Bronchial epithelial cell (primary cell): ENCODE measurements around the gene SLC26A4. TPM values are rescaled to one million over a fixed set of nuclear protein-coding genes. Genes with fewer than 3 reads are reported as not detected.
"Not testable (repeated sequence)": the region's sequence is repeated elsewhere in the genome, so short reads cannot be mapped to it uniquely, and the experiment has no call there.

Experiments
- DNase-seq: peaks from one replicate; pipeline ENCODE4 v3.0.0-alpha.2; 2010; ENCODE audit warnings: low read depth
- FAIRE-seq: peaks from 2 replicates; lab custom pipeline; 2011; peaks lifted over from hg19 to GRCh38; lab: Jason Lieb, UNC
- H3K27me3 ChIP-seq: 2 replicates; pipeline ENCODE4 v1.5.1; 2011; ENCODE audit warnings: low read length; ENCODE audit not compliant: control insufficient read depth, insufficient read depth
- H3K36me3 ChIP-seq: 2 replicates; pipeline ENCODE4 v1.5.1; 2011; ENCODE audit warnings: low read length; ENCODE audit not compliant: control insufficient read depth, insufficient read depth
- H3K4me3 ChIP-seq: 2 replicates; pipeline ENCODE4 v1.5.1; 2011; ENCODE audit warnings: mild to moderate bottlenecking, low read depth, low read length, control low read depth
- total RNA-seq: library from RNA; depleted of rRNA; stranded (reverse); fragments of >200 nt; gene quantifications from 2 replicates; pipeline ENCODE4 v1.2.1, GENCODE V29; 2014
- TF ChIP-seq, protein P1 (sequence below): IDR thresholded peaks from 2 replicates; pipeline ENCODE4 v1.5.1; 2011; ENCODE audit warnings: mild to moderate bottlenecking, moderate library complexity, low read length, control low read depth, inconsistent platforms; ENCODE audit not compliant: insufficient read depth, severe bottlenecking

The SLC26A4 gene
- total RNA-seq, 1 donor from 2014 or later = 0.53 TPM

DNA sequence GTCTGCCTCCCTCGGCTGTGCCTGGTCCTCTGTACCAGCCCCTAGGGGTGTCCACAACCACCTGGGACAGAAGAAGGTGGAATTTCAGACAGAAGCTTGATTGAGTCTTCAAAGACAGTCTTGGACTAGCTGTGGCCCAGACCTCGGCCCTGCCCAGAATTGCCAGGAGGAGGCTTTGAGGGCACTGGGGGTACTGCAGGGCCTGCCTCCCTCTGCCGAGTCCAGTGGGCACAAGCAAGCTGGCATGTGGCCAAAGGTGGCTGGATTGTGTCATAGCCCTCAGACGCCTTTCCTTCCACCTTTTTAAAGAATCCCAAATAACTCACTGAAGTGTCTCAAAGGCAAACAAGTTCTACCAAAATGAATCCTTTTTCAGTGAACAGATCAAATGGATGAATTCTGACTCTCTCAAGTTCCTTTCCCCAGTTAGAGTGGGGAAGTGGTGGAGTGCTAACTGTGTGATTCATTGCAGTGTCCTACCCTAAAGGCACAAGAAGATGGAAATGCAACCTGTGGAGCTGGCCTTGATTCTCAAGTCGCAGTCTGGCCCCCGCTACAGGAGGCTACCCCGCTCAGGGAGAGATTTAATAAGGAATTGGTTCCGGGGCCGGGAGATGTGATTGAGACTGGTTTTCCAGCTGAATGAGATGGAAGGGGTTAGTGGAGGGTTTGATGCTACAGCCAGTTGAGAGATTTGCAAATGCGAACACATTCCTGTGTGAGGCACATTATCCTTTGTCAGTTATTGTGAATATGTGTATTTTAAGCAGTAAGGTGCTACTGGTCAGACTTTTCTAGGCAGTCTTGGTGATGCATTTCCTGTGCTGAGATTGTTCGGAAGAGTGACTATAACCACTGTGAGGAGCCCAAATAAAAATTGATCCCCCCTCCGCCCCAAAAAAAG is 28.8 kb upstream of the SLC26A4 start:
- no peak for DNase-seq

GRCh38 chr7:107632492-107632865 is 28.1 kb upstream of the SLC26A4 start:
- TF ChIP-seq, protein P1, sequence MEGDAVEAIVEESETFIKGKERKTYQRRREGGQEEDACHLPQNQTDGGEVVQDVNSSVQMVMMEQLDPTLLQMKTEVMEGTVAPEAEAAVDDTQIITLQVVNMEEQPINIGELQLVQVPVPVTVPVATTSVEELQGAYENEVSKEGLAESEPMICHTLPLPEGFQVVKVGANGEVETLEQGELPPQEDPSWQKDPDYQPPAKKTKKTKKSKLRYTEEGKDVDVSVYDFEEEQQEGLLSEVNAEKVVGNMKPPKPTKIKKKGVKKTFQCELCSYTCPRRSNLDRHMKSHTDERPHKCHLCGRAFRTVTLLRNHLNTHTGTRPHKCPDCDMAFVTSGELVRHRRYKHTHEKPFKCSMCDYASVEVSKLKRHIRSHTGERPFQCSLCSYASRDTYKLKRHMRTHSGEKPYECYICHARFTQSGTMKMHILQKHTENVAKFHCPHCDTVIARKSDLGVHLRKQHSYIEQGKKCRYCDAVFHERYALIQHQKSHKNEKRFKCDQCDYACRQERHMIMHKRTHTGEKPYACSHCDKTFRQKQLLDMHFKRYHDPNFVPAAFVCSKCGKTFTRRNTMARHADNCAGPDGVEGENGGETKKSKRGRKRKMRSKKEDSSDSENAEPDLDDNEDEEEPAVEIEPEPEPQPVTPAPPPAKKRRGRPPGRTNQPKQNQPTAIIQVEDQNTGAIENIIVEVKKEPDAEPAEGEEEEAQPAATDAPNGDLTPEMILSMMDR = no peak
- Histone ChIP-seq H3K27me3 (no peaks in the 10 kb centered on the region), H3K36me3 (peaks cover 1% of the 10 kb centered on the region), H3K4me3 (no peak overlapping the region)
- FAIRE-seq (no peak), DNase-seq (no peak)

More for the DNA sequence above, 28.8 kb upstream of the SLC26A4 start:
- Histone ChIP-seq H3K4me3 (no peak overlapping the region), H3K27me3 (no peaks in the 10 kb centered on the region), H3K36me3 (peaks cover 1% of the 10 kb centered on the region)
- TF ChIP-seq, protein P1 = no peak
- no peak for FAIRE-seq

GRCh38 chr7:107638594-107638993 is 22.0 kb upstream of the SLC26A4 start:
- Histone ChIP-seq H3K27me3 (no peaks in the 10 kb centered on the region), H3K36me3 (no peaks in the 10 kb centered on the region), H3K4me3 (no peak overlapping the region)
- DNase-seq (no peak), FAIRE-seq (no peak)
- TF ChIP-seq, protein P1 = no peak

DNA sequence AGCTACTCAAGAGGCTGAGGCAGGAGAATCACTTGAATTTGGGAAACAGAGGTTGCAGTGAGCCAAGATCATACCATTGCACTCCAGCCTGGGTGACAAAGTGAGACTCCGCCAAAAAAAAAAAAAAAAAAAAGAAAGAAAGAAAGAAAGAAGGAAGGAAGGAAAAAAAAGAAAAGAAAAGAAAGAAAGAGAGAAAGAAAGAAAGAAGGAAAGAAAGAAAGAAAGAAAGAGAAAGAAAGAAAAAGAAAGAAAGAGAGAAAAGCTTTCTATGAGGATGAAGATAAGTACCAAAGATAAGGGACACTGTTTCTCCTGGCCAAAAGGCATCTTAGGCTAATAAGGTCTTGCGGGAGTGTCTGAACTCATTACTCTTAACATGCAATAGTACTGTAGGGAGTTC is 21.6 kb upstream of the SLC26A4 start:
- FAIRE-seq, H3K4me3 ChIP-seq, H3K27me3 ChIP-seq, H3K36me3 ChIP-seq, DNase-seq: not testable (repeated sequence)

GRCh38 chr7:107641676-107642075 is 19.0 kb upstream of the SLC26A4 start:
- TF ChIP-seq, protein P1 = no peak
- FAIRE-seq = no peak
- no peaks in the 10 kb centered on the region for H3K36me3 ChIP-seq
- no peak for DNase-seq
- H3K4me3 ChIP-seq = no peak overlapping the region
- peaks cover 2% of the 10 kb centered on the region for H3K27me3 ChIP-seq

DNA sequence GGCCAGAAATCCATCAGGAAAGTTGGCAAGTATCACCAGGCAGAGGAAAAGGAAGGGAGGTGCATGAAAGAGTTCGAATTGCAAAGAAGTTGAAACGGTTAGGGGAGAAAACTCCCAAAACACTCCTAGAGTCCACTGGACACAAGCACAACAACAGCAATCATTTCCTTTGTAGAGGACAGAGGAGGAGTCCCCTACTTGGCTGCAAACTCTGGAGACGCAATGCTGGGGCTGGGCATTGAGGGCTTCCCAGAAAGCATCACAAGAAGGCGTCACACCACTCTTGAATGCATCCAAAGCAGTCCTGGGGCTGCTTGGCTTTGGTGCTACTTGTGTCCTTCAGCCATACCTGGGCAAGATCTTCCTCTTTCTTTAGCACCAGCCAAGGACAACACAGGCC is 18.1 kb upstream of the SLC26A4 start:
- no peak for DNase-seq

More for the DNA sequence above, 18.1 kb upstream of the SLC26A4 start:
- FAIRE-seq = no peak
- peaks cover 2% of the 10 kb centered on the region for H3K27me3 ChIP-seq
- H3K36me3 ChIP-seq = no peaks in the 10 kb centered on the region
- TF ChIP-seq, protein P1 = no peak
- H3K4me3 ChIP-seq = no peak overlapping the region
